GM18867 (cell line): ENCODE measurements around the gene OR7G3.

ENCODE experiments used
- ATAC-seq: cut with Tn5 transposase; IDR thresholded peaks from one replicate; pipeline ENCODE4 v1.9.1; 2021; ENCODE audit warnings: mild to moderate bottlenecking, moderate library complexity; ENCODE audit not compliant: unreplicated experiment

Gene OR7G3

DNA sequence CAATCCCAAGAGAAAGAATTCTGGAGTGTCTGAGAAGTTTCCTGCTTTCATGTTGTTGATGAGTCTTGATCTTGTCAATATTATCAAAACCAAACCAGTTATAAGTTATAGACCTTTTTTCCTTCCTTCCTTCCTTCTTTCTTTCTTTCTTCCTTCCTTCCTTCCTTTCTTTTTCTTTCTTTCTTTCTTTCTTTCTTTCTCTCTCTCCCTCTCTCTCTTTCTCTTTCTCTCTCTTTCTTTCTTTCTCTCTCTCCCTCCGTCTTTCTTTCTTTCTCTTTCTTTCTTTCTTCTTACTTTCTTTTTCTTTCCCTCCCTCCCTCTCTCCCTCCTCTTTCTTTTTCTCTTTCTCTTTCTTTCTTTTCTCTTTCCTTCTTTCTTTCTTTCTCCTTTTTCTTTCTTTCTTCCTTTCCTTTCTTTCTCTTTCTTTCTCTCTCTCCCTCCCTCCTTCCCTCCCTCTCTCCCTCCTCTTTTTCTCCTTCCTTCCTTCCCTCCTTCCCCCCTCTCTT lies at the start of gene OR7G3:
Gene OR7G3, minus strand, starts transcription at position 51 of the 506 bp plus-strand sequence. Its CDS starts 0 bp downstream, at position 51.
- ATAC-seq, result no peak

DNA sequence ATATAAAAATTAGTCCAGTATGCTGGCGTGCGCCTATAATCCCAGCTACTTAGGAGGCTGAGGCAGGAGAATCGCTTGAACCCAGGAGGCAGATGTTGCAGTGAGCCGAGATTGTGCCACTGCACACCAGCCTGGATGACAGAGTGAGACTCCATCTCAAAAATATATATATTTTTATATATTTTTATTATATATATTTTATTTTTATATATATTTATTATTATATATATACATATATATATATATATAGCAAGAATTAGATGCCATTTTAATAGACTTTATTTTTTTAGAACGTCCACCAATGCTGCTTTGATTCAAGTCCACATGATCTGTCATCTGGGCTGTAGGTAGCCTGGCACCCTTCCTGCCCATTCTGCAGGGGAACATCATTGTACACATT lies 48.6 kb upstream of the OR7G3 start:
- ATAC-seq, result no peak

DNA sequence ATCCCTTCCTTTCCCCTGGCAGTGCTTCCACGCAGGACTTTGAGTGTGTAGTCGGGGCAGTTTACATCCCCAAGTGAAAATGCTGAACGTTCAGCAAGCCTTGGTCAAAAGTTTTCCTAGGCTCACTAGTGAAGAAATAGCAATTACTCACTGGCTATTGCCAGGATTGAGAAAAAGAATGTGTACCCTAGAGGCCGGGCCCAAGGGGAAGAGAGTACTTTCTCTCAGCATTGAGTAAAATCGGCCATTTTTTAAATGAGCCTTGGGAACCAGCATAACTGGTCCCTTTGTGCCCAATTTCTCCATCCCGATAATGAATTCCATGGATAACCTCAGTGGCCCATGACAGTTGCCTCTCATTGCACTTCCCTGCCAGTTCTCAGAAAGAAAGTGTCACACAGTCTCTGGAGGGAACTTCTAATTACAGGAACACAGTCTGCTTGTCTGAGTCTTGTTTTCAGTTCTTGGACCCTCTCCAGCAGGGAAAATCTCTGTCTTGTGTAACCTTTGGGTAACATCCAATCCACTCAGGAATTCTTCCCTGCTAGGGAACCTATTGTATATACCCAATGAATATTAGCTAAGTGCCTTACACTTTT lies 44.7 kb upstream of the OR7G3 start:
- no peak for ATAC-seq

DNA sequence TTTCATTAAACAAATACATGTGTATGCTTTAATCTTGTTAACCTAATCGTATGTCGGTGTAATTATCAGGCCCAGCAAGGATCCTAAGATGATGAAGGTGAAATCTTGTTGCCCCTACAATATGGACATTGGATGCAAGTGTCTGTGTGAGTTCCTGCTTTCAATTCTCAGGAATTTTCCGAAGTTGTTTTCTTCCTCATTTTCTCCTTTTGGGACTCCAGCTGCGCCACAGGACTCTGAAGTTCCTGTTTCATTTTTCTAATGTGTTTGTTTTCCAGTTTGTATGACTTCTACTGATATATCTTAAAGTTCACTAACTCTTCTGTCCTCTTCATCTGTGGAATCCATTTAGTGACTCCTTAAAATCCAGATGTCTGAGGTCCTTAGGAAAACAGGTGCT lies 40.1 kb upstream of the OR7G3 start:
- ATAC-seq, result no peak

DNA sequence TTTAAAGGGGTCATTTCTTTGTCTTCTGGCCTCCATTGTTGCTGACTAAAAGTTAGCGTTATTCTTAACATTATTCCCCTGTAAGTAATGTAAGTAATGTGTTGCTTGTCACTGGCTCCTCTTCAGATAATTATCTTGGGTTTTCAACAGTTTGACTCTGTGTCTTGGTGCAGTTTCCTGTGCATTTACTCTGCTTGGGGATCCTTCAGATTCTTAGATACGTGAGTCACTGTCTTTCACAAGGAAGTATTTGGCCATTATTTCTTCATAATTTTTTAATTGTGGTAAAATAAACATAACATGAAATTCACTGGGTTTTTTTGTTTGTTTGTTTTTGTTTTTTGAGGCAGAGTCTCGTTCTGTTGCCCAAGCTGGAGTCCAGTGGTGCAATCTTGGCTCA lies 38.5 kb upstream of the OR7G3 start:
- no peak for ATAC-seq

DNA sequence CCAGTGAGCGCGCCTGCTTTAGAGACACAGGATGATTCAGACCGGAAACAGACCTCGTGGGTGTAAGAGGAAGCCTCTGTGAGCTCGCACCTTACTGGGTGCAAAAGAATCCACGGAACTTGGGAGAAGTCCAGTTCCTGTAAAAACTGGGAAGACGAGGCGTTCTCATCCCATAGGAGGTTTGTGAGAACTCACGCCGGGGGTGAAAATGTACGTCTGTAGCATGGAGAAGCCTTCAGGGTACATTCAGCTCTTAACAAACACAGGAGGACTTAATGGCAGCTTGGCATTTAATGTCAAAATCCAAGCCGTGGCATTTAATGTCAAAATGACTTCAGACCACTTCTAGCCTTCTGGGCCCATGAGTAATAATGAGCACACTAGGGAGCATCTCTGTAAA lies 34.7 kb upstream of the OR7G3 start:
- ATAC-seq, result no peak

DNA sequence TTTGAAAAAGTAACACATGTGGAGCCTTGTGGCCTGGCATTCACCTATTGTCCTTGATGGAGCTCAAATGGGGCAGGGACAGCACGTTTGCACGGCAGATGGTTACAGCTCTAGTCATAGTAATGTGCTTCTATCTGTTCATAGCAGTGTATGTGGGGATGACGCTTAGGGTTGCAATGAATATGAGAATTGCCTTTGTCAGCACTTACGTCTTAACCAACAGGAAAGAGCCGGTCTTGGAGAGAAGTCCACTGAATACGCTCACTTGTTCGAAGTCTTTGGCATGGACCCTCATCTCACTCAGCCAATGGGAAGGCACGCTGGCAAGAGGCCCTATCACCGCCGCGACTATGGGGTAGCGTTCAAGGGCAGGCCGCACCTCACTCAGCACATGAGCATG lies 33.1 kb upstream of the OR7G3 start:
- ATAC-seq, result no peak

DNA sequence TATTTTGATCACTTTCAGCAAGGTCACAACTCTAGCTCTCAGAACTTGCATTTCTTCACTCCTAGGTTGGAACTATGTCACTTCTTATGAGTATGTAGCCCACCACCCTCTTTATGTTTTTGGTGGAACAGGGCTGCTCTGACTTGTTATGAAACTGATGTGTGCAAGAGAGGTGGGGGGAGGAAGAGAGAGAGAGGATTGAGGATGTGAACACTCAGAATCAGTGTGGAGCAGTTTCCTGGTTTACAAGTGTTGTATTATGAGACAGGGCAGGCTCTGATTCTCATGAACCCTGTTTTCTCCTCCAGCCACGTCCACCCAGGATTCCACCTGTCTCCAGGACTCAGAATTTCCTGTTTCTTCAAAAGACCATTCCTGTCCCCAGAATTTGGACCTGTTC lies 29.6 kb upstream of the OR7G3 start:
- ATAC-seq, result no peak

DNA sequence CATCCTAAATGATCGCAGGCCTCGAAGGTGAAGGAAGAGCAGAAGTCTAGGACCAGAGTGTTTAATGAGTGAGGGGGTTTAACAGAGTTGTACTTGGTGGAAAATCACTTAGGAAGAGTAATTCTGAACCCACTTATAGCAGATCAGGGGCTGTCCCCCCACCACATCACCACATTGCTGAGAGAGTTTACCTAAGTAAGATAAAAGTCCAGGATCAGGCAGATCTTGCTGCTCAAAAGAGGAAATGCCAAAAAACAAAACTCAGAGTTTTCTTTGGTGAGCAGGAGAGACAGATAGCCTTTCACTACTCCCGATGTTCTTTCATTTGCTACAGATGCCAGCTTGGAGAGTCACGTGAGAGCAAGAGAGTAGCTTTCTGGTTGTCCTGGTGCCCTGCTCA lies 28.8 kb upstream of the OR7G3 start:
- no peak for ATAC-seq

DNA sequence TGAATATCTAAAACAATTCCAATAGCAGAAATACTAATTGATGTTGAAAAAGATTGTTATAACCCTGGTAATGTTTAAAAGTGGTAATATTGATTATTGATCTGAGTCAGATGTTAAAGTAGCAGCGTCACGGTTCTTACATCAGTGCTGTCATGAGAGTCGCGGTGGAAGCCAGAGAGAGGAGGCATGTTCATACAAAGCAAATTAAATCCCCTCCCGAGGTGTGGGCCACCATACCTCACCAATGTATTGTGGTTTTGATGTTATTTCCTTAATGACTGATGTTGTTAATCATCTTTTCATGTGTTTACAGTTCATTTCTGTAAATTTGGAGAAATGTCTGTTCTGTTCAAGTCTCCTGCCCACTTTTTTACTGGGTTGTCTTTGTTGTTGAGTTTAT lies 24.6 kb upstream of the OR7G3 start:
- no peak for ATAC-seq

DNA sequence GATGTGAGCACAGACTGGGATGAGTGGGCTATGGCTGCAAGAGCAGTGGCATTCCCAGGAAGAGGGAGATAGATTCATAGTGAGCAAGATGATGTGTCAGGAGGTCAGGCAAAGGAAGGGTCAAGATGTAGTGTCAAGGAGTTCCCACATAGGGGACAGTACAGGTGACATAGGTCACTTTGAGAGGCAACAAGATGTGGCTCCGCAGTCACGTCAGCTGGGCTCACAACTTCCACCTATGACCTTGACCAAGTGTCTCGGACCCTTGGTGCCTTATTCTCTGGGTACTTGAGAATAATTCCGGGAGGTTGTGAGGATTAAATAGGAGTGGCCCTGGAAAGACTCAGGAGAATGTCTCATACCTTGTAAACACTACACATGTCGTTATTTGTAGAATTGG lies 23.9 kb upstream of the OR7G3 start:
- no peak for ATAC-seq

DNA sequence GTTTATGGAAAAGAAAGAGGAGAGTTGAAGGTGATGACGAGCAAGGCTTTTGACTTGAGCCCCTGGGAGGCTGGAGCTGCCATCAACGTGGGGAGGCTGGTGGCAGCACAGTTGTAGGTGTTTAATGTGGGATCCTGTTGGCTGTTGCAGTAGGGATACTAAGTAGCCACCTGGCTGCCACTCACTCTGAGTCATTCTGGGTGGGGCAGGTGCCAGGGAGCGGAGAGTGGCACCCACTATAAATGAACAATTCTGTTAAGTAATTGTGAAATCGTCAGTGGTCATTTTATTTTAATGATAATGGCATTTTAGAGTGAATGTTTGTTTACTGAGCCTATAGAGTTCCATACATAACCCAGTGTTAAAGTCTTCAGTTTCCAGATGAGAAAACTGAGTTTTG lies 23.2 kb upstream of the OR7G3 start:
- ATAC-seq, result no peak

DNA sequence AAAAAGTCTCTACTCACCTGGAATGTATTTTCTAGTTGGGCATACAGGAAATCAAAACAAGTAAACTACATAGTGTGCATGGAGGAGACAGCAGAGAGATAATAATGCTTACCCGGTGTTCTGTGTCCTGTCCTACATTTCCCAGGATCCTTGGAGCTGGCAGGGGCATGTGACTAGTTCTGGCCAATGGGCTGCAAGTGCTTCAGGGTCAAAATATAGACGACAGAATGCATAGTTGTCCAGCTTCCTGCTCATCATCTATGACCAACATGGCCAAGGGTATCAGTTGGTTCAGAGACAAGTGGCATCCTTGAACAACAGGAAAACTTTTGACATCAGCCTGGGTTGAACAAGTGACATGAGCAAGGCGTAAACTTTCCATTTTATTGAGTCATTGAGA lies 21.9 kb upstream of the OR7G3 start:
- ATAC-seq, result no peak

DNA sequence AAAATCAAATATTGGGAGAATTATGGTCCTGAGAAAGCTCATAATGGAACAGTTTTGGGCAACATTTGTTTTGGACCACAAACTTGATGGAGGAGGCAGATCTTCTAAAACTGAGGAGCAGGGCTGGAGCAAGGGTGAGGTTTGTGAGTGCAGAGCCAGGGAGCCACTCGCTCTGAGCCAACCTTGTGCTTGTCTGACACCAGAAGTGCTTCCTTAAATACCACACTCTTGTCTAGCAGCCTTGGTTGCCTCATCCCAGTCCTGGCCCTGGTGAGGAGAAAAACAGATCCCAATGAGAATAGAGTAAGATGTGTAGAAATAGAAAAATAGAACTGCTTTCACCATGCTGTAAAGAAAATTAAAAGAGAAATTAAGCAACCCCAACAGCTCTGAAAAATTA lies 20.1 kb upstream of the OR7G3 start:
- no peak for ATAC-seq

DNA sequence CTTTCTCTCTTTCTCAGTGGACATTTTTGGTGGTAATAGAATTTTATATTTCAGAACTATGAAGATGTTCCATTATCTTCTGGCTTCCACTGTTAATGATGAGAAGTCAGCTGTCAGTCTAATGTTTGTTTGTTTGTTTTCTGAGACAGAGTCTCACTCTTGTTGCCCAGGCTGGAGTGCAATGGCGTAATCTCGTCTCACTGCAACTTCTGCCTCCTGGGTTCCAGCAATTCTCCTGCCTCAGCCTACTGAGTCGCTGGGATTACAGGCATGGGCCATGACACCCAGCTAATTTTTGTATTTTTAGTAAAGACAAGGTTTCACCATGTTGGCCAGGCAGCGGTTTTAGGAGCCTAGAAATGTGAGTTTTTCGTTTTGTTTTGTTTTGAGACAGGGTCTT lies 18.2 kb upstream of the OR7G3 start:
- no peak for ATAC-seq

DNA sequence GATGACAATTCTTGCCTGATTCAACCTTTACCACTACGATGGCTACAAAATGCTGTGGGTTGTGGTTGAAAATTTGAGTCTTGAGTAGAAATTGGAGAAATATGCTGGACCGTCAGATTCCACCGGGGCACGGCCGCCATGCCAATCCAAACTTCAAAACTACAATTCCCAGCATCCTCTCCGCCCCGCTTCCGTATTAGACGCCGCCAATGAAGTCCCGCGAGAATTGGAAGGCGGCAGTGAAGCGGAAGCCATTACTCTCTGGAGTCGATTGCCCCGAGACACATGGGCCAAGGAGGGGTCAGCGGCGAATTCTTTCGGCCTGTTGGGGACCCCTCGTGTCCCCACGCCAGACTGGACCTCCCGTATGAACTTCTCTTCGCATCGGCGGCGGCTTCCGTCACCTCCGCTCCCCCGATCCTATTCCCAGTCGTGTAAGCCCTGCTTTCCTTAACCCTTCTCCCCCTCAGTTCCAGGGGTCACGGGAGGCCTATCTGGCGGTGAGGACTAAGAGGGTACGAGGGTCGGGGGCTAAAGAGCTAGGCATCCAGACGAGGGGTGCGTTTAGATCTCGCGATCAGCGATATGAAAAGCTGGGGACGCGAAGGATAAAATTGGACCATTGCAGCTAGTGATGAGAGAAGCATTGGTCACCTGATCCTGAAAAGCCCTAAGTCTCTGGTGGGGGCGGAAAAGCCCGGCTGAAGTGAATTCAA lies 13.6 kb upstream of the OR7G3 start, which contains the start of gene ZNF317:
Gene ZNF317, plus strand, starts transcription at position 239 of the 716 bp plus-strand sequence. CDS start 15,620 bp downstream, outside the sequence.
- peak; percentile 97 for ATAC-seq

DNA sequence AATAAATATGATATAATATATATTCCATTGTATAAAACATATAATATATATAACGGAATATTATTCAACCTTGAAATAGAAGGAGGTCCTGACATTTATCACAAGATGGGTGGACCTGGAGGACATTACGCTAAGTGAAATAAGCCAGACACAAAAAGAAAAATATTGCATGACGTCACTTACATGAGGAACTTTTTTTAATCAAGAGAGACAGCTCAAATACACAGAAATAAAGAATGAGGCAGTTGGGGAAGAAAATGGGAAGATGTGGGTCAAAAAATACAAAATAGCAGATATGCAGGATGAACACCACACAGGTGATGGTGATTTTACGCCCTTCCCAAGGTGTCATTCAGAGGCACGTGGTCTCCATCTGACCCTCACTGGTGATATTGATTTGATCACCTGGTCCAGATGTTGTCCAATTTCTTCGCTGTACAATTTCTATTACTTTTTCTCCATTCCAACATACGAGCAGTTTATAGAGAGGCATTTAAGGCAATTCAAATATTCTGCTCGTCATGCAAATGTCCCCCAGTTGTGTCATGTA lies 12.9 kb upstream of the OR7G3 start:
- ATAC-seq, result peak; percentile 10

DNA sequence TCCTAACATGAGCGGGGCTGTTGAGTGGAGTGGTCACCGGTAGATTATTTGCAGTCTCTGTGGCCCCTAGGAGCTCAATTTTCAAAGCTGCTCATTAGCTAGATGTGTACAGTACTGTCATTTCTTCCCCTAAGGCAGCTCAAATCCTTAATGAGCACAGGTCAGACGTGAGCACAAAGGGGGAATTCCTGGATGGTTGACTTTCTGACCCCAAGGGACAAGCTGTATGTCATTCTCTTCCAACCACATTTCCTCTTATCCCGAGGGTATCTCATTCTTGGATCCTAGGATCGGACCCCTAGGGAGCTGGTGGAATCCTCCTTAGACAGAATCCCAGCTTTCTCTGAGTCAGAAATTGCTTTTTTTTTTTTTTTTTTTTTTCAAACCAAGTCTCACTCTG lies 5.7 kb upstream of the OR7G3 start:
- no peak for ATAC-seq

DNA sequence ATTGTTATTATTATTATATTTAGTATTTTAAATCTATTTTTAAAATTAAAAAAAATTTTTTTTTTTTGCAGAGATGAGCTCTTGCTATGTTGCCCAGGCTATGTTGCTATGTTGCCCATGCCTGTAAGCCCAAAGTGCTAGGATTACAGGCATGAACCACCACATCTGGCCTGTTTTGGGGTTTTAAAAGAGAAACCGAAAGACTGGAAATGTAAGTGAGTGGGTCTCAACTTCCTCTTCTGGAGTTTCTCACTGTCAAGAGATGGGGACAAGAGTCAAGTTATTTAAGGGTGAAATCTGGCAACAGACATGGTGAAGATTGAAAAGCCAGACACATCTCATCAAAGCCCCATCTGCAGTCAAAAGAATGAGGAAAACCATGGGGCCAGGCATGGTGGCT lies 4.2 kb upstream of the OR7G3 start:
- no peak for ATAC-seq

DNA sequence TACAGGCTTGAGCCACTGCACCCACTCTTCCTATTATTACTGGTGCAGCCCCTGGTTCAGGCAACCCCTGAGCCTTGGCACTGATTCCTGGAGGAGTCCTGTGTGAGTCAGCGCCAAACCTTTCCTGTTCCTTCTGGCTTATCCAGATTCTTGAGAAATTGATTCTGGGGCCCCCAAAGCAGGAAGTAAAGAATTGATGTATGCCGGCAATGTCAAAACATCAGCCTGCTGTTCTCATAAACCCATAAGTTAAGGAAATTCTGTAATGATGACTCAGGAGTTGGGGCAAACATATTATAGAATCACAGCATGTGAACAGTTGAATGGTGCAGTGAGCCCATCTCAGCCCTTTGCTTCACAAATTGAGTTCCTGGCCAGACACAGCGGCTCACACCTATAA lies 1.4 kb upstream of the OR7G3 start:
- ATAC-seq, result no peak

DNA sequence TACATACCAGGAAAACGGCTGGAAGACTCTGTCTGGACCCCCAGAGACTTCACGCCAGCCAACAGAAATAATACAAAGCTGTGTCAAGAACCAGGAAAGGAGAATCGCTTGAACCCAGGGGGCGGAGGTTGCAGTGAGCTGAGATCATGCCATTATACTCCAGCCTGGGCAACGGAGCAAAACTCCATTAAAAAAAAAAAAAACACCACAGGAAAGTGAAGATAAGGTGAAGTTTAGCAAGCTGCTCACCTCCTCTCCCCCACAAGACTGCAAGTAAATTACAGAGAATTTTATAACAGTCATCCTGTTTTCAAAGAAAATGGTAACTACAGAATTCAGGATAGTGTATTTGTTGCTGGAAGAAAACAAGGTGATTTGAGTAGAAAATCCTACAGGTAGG lies 10.2 kb downstream of the OR7G3 start:
- no peak for ATAC-seq

DNA sequence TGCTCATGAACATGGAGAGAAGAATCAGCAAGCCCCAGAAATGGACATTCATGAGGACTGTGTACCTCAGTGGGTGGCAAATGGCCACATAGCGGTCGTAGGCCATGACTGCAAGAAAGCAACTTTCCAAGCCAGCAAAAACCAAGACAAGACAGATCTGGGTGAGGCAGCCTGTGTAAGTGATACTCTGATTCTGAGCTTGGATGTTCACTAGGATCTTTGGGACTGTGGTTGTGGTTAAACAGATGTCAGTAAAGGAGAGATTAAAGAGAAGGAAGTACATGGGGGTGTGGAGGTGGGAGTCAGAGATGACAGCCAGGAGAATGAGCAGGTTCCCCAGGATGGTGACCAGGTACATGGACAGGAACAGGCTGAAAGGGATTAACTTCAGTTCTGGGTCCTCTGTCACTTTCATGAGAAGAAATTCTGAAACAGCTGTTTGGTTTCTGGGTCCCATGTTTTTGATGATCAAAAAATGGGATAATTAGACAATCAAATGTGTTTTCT lies 11.4 kb downstream of the OR7G3 start, which contains the start of gene OR7G1:
Gene OR7G1, minus strand, starts transcription at position 457 of the 507 bp plus-strand sequence. Its CDS starts 0 bp downstream, at position 457.
- ATAC-seq, result no peak
